HG02973 (cell line): ENCODE results near the gene ANO3.
"Not testable (repeated sequence)": the region's sequence is repeated elsewhere in the genome, so short reads cannot be mapped to it uniquely, and the experiment has no call there.

Experiments used
- ATAC-seq: cut with Tn5 transposase; IDR thresholded peaks from one replicate; pipeline ENCODE4 v1.9.1; 2021; ENCODE audit warnings: moderate library complexity; ENCODE audit not compliant: unreplicated experiment

Gene ANO3

GRCh38 chr11:26571861-26572654 lies 240.1 kb downstream of the ANO3 start, which contains the start of gene MUC15:
MUC15 (minus strand) TSS chr11:26572263; CDS start chr11:26567094, 5,169 bp downstream.
- ATAC-seq = no peak

- ATAC-seq = no peak
These were observed 241.0 kb downstream of the ANO3 start for GRCh38 chr11:26572770-26573402.

- no peak for ATAC-seq
These were observed 242.0 kb downstream of the ANO3 start for GRCh38 chr11:26573896-26574295.

- ATAC-seq = no peak
These were observed 244.0 kb downstream of the ANO3 start for GRCh38 chr11:26575946-26576345.

GRCh38 chr11:26578998-26579661 lies 247.2 kb downstream of the ANO3 start:
- ATAC-seq = no peak

GRCh38 chr11:26579683-26580082 lies 247.8 kb downstream of the ANO3 start:
- no peak for ATAC-seq

GRCh38 chr11:26580929-26581328 lies 249.0 kb downstream of the ANO3 start:
- no peak for ATAC-seq

- no peak for ATAC-seq
These were observed 251.6 kb downstream of the ANO3 start for GRCh38 chr11:26583550-26583949.

- ATAC-seq = no peak
These were observed 252.9 kb downstream of the ANO3 start for GRCh38 chr11:26584818-26585217.

GRCh38 chr11:26587073-26587472 lies 255.1 kb downstream of the ANO3 start:
- no peak for ATAC-seq

- no peak for ATAC-seq
These were observed 261.8 kb downstream of the ANO3 start for GRCh38 chr11:26593691-26594090.

- ATAC-seq = not testable (repeated sequence)
These were observed 263.4 kb downstream of the ANO3 start for GRCh38 chr11:26595207-26595865.

- not testable (repeated sequence) for ATAC-seq
These were observed 265.2 kb downstream of the ANO3 start for GRCh38 chr11:26597049-26597689.

- ATAC-seq = no peak
These were observed 266.0 kb downstream of the ANO3 start for GRCh38 chr11:26597899-26598298.

- no peak for ATAC-seq
These were observed 267.5 kb downstream of the ANO3 start for GRCh38 chr11:26599425-26599824.

- no peak for ATAC-seq
These were observed 268.0 kb downstream of the ANO3 start for GRCh38 chr11:26599876-26600434.

GRCh38 chr11:26607725-26608506 lies 276.0 kb downstream of the ANO3 start:
- no peak for ATAC-seq

GRCh38 chr11:26608507-26609146 lies 276.7 kb downstream of the ANO3 start:
- no peak for ATAC-seq

- ATAC-seq = no peak
These were observed 281.8 kb downstream of the ANO3 start for GRCh38 chr11:26613759-26614158.
